Dedifferentiated amniotic fluid mesenchymal stem cell (primary cell): ENCODE measurements around the gene CMTM8.
"Not testable (repeated sequence)": the region's sequence is repeated elsewhere in the genome, so short reads cannot be mapped to it uniquely, and the experiment has no call there.

Experiments
- DNase-seq: peaks from one replicate; pipeline ENCODE4 v3.0.0-alpha.2; 2016; ENCODE audit errors: extremely low spot score

CMTM8 gene

DNA sequence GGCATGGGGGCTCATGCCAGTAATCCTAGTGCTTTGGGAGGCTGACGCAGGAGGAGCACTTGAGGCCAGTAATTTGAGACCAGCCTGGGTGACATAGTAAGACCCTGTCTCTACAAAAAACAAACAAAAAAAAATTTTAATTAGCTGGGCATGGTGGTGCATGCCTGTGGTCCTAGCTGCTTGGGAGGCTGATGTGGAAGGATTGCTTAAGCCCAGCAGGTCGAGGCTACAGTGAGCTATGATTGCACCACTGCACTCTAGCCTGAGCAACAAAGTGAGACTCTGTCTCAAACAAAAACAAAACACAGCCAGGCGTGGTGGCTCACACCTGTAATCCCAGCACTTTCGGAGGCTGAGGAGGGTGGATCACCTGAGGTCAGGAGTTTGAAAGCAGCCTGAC, 9.7 kb upstream of the CMTM8 start:
- not testable (repeated sequence) for DNase-seq

- DNase-seq = no peak
Measured at GRCh38 chr3:32229565-32229964, 8.9 kb upstream of the CMTM8 start.

DNA sequence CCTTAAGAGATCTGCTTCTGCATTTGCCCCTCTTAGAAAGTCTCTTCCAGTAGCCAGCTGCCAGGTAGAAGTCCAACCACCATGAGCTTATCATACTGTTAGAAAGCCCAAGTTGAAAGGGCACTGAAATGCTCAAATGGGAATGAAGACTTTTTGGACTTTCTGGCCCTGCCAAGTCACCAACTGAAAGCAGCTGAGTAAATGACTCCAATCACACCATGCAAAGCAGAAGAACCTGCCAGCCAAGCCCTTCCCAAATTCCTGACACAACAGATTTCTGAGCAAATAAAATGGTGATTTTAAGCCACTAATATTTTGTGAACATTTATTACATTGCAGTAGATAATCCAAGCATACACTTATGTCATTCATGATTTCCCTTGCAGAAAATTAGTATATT, 2.1 kb upstream of the CMTM8 start:
- no peak for DNase-seq

GRCh38 chr3:32237670-32238452, 619 bp upstream of the CMTM8 start:
- DNase-seq = no peak

- DNase-seq = no peak
Measured at GRCh38 chr3:32239307-32240158, 1.1 kb downstream of the CMTM8 start.

- DNase-seq = no peak
Measured at GRCh38 chr3:32240159-32240545, 1.7 kb downstream of the CMTM8 start.

DNA sequence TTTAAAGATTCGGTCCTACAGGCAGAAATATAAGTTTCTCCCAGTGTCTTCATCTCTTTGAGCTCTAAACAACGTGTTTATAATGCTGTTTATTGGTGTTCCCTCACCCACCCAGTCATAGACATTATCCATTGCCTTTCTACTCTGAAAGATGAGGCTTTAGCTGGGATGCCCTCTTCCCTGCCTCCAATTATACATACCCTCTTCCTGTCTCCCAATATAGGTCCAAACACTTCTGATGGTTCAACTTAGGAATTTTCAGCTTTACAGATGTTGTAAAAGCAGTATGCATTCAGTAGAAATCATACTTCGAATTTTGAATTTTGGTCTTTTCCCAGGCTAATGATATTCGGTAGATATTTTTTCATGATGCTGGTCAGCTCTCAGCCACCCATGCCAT, 2.6 kb downstream of the CMTM8 start:
- DNase-seq = no peak

- DNase-seq = no peak
Measured at GRCh38 chr3:32243519-32243918, 5.0 kb downstream of the CMTM8 start.

DNA sequence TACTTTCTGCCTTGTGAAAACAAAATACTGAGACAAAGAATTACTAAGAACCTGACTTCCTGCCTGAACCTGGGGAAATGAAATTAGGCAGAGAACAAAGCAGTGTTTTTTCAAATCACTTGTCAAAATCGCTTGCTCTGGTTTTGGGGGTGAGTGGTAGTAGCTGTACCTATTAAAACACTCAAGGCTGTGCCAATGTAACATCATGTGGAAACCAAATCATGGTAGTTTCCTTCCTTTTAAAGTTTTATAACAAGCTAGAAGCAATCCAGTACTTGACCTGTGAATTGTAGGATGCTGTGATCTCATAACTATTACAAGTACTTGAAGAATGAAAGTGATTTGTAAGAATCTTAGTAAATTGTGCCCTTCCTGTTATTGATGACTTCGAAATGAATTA, 6.7 kb downstream of the CMTM8 start:
- DNase-seq = no peak

DNA sequence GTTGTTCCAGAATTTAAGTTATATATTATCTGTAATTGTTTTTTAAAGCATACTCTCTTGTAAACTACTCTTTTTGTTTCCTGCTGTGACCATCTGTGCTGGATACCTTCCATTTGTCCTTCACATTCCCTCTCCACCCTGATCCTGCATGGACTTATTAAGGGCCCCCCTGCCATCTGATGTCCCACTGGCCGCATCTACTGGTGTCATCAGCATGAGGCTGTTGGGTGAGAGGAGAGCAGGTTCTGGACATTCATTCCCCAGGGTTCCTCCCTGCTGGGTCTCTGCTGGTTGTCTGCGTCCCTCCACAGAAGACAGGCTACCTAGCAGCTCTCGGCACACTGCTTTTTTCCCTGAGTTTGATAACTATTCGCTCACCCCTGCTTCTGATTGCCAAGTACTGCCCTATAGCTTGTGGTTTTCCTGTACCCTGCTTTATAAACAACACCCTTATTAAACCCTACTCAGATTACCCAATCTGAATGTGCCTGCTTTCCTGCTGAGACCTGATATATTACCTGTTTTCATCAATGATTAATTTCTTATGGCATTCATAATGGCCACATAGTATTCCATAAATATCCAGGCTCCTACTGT, 7.7 kb downstream of the CMTM8 start:
- no peak for DNase-seq

DNA sequence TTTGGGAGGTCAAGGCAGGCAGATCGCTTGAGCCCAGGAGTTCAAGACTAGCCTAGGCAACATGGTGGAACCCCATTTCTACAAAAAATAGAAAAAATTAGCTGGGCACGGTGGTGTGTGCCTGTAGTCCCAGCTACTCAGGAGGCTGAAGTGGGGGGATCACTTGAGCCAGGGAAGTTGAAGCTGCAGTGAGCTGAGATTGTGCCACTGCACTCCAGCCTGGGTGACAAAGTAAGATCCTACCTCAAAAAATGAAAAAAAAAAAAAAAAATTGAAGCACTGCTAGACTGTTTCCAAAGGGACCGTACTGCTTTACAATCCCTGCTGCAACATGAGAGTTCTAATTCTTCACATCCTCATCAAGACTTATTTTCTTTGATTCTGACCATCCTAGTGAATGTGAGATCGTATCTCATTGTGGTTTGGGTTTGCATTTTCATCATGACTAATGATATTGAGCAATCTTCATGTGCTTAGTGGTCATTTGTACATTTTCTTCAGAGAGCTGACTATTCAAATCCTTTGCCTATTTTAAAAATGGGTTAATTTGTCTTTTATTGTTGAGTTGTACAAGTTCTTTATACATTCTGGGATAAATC, 10.8 kb downstream of the CMTM8 start:
- DNase-seq = peak; percentile 93

DNA sequence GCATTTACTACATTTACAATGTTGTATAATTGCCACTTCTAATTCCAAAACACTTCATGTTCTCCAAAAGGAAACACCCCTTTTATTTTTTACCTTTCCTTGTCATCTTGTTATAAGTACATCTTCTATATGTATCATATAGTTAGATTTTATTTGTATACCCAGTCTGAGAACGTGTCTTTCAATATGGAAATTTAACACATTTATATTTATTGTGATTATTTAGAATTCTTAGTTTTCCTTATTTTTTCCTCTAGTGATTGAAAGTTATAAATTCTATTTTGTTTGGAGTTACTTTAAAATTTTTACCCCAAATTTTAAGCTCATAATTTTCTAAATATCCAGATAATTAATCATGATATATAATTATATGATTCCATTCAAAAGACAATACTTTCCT, 15.8 kb downstream of the CMTM8 start:
- no peak for DNase-seq

DNA sequence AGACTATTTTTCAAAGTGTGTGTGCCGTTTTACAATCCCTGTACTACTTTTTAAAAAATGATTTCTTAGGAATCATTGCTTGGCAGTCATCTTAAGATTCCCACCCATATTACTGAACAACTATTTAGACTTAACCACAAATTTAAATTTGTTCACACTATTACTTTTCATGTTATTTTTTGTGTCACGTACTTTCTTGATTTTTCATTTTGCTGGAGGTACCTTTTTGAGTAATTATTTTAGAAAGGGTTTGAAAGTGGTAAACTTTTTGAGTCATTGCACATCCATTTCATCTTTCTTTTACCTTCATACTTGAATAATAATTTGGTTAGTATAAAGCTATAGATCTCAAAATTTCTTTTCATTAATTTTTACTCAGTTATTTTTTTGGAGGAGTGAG, 16.9 kb downstream of the CMTM8 start:
- DNase-seq = no peak

- no peak for DNase-seq
Measured at GRCh38 chr3:32256206-32256605, 17.7 kb downstream of the CMTM8 start.

GRCh38 chr3:32257042-32257441, 18.6 kb downstream of the CMTM8 start:
- no peak for DNase-seq

- DNase-seq = no peak
Measured at GRCh38 chr3:32257641-32258438, 19.4 kb downstream of the CMTM8 start.

GRCh38 chr3:32258869-32259268, 20.4 kb downstream of the CMTM8 start:
- DNase-seq = no peak

GRCh38 chr3:32261545-32261944, 23.1 kb downstream of the CMTM8 start:
- DNase-seq = no peak

DNA sequence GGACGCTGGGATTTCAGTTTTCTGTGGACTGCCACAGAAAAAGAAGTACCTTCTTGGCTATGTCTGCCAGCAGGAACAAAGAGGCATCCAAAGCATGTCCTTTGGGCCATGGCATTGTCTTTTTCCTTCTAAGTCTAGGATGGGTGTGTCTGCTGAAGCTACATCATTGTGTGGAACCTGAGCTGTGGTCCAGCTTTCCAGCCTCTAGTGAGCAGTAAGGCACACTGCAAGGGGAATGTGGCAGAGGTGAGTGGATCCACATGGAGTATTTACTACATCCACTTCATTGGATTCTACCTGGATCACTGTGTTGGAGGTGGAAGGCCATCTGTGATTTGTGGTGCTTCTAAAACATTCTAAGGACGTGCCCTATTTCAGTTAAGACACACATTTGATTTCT, 23.7 kb downstream of the CMTM8 start:
- no peak for DNase-seq

DNA sequence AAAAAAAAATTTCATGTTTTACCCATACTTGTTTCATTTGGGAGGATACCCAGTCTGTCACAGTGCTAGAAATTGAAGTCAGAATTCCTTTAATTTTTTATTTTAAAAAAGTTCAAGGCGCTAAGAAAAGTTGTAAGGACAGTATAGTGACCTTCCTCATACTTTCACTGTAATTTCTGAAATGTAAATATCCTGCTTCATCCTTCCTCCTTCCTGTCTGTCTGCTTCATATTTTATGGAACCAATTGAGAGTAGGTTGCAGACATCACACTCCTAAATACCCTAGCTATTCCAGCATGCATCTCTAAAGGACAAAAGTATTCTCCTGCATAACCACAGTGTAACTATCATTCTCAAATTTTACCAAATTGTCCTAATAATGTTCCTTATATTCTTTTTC, 35.8 kb downstream of the CMTM8 start:
- DNase-seq = no peak

DNA sequence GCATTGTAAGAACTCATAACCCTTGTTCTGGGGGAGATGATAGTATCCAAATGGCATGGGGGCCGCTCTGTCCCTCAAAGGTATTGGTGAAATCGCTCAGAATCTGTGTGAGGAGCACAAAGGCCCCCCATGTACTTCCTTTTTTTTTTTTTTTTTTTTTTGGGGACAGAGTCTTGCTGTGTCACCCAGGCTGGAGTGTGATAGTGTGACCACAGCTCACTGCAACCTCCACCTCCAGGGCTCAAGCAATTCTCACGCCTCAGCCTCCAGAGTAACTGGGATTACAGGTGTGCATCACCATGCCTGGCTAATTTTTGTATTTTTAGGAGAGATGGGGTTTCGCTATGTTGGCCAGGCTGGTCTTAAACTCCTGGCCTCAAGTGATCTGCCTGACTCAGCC, 37.0 kb downstream of the CMTM8 start:
- DNase-seq = no peak
